Stimulated activated CD8-positive, alpha-beta memory T cell treated with anti-CD3 and anti-CD28 coated beads, Interleukin-7, amount 100 ng/mL, for 4 hours (primary cell): ENCODE data around the gene GATA2.

ENCODE experiments used
- DNase-seq, 2 donors: peaks; one replicate each; pipeline ENCODE4 v3.0.0-alpha.2; 2020; ENCODE audit warnings: low read depth in 2 of 2

The GATA2 gene

DNA sequence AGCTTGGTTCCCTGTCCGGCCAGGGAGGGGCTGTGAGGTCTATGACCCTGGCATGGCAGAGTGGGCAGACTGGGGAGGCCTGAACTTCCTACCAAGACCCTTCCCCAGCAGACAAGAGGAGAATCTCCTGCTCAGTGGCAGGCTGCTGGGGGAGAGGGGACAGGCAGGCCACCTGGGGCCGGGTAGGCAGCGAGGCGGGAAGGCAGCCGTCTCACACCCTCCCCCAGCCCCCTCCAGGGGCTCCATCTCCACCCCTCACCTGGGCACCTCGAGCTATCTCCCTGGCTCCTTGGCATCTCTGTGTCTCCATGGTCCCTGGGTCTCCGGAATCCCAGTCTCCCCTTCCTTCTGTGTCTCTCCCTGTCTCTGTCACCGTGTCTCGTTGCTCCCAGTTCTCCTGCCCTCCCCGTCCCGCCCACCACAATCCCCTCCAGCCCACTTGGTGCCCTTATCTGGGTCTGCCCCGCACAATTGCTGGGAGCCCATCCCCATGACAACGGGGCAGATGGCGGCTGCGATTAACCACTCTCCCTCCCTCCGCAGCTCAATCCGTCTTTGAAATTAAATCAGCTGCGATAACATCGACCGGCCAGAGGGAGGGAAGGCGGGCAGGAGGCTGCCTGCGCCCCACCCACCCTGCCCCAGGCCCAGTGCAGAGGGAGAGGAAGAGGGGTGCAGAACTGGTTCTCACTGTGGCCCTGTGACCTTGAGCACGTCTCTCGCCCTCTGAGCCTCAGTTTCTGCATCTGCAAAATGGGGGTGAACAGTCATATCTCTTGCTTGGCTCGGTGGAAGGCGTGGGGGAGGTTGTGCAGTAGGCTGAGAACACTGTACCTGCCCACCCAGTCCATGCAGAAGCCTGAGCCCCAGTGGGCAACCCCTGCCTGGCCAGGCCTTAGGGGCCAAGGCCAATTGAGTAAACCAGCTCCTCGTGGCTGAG, 36.0 kb downstream of the GATA2 start:
- DNase-seq = no peak

DNA sequence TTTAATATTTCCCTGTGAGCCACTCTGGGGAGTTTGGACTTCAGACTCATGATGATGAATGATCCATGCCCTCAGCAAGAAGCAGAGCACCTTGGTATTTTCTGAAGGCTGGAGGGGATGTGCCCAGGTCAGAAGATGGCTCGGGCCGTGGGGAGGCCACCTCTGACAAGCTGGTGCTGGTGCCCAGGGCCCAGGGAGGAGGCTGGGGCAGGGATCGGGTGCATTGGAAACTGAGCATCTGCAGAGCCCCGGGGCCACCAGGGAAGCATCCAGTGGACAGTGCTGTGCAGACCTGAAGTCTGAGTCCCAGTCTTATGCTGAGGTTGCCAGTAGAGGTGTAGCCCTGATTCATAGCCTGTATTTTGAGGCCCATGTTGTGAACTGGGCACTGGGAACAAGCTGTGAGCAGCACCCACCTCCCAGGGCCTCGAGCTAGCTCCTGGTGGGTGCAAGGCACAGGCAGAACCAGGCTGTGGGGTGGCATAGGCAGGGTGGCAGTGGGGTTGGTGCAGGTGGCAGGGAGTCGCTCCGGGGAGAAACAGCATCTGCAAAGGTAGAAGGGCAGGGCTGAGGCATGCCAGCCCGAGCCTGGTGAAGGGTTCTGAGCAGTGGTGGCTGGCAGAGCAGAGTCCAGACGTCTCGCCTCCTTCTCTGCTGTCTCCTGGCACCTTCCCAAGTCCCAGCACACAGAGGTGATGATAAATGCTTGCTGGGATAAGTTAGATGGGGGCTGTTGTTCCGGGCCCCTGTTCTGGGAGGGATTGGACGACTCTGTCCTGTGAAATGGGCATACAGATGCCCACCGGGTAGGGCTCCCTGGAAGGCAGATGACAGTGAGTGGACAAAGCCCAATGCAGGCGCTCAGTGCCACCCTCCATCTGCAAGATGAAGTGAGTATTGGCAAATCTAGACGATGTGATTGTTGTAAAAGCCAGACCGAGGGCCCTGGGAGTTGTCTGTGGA, 36.9 kb downstream of the GATA2 start:
- no peak for DNase-seq

DNA sequence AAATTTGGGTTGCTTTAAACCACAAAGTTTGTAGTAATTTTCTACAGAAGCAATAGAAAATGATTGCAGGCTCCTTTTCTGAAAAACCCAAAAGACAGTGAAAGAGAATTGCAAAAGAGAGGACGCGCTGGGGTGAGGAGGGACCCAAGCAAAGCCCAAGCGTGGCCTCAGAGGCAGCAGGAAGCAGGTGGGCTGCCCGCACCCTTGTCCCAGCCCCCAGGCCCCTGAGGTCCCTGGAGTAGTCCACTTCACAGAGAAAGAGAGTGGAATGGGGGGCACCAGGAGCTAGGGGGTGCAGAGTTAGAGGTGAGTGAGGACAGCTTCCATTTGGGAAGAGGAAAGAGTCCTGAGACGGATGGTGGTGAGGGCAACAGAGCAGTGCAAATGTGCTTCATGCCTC, 37.9 kb downstream of the GATA2 start:
- DNase-seq = no peak

DNA sequence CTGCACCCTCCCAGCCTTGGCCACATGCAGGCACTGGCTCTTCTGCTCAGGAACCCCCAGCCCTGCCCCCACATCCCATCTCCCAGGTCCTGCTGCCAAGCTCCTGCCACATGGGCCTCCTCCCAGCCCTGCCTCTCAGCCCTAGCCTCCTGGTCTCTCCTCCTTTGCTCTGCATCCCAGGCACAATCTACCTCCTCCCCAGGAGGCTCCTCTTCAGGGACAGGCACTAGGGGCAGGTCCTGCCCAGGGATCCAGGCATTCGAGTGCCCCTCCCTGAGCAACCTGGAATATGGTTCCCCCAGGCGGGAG, 38.7 kb downstream of the GATA2 start:
- no peak for DNase-seq

DNA sequence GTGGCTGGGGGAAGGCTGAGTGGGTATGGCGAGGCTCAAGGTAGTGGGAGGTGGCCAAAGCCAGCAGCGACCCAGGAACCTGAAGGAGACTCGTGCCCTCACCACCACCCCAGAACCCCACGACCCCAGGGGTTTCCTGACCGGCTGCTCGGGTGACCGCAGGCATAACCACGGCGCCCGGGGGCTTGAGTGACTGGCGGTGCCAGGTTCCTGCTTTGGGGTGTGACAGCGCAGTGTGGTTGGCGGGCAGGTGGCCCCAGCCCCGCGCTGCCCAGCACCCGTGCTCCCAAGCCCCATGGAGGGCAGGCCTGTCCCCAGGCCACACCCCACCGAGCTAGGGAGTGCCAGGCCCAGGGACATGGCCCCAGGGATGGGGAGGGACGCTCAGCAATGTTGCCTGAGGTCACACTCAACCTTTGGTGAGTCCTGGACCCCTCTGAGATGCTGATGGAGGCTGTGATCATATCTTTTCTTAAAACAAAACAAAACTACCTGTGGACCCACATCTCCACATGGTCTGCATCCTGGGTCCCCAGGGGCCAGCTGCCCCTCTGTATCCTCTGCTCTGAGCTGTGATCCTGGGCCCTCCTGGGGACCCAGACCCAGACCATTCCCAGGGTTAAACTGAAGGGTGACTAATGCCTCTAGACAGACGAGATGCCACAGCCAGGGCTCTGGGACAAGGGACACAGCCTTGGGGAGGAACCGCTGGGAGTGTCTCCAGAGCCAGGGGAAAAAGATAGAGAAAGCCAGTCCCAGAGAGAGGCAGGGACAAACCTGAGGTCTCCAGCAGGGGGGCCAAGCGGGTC, 39.3 kb downstream of the GATA2 start:
- DNase-seq = no peak

DNA sequence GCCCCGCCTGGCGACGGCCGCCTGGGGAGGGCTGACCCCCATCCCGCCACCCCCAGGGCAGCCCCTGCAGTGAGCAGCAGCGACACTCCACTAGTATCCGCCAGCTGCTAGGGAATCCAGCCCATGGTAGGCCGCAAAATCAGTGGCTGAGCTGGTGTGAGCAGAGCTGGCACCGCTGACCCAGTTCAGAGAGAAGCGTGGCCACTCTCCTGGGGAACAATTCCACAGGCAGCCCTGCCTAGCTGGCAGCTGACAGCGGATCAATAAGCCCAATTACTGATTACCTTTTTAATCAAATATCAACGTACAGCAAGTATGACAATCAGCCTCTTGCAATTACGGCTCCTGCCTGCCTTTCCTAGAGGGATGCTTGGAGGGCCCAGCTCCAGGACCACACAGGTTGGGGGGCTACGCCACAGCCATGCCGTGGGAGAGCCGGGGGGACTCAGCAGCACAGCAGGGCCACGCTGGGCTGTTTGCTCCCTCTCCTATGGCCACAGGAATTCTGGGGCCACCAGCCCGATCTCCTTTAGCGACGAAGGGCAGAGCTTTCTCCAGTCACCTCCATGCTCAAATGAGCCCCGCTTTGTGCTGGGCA, 40.2 kb downstream of the GATA2 start:
- no peak for DNase-seq

DNA sequence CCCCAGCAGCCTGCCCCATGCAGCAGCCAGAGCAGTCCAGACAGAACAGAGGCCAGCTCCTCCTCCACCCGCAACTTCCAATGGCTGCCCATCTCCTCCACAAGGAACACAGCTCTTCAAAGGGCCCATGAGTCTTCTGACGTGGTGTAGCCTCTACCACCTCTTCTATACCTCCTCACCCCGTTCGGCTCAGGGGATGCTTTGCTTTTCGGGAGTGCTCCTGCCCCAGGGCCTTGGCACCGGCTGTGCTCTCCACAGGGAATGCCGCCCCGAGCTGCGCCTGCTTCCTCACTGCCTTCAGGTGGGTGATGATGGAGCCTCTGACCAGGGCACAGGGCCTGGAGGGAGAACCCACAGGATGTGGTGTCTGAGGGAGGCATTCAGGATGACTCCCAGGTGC, 40.9 kb downstream of the GATA2 start:
- DNase-seq = no peak

DNA sequence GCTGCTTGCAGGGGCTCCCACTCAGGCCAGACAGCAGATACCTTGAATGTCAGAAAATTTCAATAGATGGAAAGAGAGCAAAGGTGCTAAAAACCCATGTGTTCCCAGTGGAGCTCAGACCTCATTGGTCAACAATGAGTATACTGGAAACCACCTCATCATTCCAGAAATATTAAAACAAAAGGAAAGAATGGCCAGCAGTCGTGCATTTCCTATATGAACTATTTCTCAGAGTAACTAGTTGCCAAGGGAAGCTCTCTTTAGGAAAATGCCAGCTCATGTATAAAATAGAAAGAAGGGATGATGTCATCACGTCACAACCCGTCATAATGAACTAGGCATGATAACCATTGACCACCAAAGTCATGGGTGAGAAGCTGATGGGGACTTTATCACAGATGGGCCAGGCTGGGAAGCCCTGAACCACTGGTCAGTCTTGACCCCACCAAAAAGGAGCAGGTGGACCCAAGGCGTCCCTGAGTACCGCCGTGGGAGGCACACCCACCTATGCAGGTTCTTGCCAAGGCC, 43.8 kb downstream of the GATA2 start:
- no peak for DNase-seq

DNA sequence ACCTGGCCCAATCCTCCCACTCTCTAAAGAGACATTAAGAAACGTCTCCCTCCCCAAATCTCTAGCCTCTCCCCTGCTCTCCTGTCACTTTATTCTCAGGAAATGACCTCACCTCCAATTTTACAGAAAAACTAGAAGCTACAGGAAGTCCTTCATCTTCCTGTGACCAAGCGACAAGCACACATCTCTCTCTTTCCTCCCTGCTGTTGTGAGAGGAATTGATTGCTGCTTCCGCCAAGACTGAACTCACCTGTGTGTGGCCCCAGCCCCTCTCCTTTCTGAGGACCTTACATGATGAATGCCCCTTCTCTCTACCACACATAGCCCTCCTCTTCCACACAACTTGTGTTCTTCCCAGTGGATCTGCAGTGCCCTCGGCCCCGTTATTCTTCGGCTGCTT, 44.5 kb downstream of the GATA2 start:
- DNase-seq = no peak

DNA sequence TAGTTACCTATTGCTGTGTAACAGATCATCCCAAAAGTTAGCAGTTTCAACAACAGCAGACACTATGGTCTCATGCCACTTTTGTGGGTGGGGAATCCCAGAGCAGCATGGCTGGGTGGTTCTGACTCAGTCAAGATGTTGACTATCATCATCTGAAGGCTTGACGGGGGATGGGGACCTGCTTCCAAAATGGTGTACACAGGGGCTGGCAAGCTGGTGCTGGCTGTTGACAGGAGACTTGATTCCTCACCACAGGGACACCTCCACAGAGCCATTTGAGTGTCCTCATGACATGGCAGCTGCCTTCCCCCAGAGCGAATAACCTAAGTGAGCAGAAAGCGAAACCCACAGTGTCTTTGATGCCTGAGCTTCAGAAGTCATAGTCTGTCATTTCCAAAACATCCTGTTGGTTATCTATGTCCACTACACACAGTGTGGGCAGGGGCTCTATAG, 45.4 kb downstream of the GATA2 start:
- no peak for DNase-seq

DNA sequence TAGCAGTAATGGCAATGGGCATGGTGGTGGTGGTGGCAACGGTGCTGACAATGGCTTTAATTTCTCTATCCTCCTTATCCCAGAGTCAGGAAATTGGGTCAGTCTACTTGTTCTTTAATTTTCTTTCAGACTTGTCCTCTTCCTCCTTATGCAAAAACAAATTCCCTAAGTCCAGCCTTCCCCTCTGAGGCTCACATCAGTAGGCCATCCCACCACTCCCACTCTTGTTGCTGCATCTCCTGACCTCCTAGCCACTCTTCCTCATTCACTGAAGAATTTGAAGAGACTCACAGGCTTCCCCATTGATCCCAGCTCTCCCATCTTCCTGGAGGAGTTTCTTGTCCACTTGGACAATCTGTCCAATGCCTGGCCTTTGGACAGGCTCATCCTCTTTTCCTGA, 46.2 kb downstream of the GATA2 start:
- DNase-seq = no peak

DNA sequence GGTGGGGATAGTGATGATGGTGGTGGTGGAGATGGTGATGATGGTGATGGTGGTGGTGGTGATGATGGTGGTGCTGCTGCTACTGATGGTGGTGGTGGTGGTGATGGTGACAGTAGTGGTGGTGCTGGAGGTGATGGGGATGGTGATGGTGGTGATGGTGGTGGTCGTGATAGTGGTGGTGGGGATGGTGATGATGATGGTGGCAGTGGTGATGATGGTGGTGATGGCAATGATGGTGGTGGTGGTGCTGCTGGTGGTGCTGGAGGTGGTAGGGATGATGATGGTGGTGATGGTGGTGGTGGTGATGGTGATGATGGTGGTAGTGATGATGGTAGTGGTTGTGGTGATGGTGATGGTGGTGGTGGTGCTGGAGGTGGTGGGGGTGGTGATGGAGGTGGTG, 47.6 kb downstream of the GATA2 start:
- DNase-seq = no peak

DNA sequence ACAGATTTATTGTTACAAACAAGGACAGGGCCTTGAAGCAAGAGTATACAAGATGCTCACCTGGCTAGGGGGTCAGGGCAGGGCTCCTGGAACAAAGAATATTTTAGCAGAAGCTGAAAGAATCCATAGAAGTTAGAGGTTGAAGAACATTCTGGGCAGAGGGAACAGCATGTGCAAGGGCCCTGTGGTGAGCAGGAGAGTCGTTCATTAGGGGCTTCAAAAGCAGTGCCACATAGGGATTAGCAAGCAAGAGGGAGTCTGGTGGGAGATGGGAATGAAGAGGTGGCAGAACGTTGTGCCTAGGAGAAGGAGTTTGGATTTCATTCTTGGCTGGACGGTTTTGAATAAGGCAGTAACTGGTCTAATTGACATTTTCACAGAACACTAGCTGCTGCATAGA, 49.2 kb downstream of the GATA2 start:
- no peak for DNase-seq

DNA sequence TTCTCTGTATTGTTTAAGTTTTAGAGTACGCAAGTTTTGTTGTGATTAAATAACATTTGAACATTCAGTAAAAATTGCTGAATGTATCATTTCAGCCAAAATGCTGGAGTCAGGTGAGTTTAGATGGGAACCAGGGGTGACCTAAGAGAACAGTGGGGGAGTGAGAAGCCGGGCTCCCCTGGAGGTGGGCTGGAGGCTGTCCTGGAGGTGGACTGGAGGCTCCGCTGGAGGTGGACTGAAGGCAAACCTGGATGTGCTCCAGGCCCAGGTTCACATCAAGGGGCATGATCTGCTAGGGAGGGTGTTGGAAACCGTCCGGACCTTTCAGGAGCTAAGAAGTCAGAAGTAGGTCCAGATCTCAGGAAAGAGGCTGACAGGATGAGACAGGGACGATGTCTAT, 50.1 kb downstream of the GATA2 start:
- DNase-seq = no peak

DNA sequence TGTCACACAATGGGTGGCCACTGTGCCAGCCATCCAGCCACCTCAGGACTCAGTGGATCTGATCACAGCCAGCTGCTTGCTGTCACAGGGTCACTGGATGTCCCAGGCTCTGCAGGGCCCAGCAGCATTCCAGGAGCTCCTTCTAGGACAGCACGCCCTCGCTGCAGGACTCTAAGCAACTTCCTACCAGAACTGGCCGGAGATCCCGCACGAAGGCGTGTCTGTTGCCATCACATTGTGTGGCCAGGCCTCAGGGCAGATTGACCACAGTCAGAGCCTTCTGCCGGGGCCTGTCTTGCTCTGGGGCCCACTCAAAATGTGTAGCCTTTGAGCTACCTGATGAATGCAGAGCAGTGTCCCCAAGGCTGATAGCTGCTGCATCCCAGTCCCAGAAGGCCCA, 50.9 kb downstream of the GATA2 start:
- DNase-seq = no peak

DNA sequence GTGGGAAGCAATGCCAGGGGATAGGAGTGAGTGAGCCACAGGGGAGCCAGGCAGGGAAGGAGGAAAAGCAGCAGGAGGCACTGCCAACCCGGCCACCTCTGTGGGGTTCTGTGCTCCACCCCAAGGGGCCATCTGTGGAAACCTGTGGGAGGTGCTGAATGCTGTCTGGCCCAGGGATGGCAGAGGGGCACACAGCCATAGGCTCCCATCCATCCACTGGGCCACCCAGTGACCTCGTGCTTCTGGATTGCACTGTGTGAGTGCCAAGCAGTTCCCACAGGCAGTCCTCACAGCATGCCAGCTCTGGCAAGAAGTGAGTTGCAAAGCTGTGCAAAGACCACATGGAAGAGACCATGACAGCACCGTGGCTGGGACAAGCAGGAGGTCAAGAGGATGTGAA, 53.8 kb downstream of the GATA2 start:
- no peak for DNase-seq

DNA sequence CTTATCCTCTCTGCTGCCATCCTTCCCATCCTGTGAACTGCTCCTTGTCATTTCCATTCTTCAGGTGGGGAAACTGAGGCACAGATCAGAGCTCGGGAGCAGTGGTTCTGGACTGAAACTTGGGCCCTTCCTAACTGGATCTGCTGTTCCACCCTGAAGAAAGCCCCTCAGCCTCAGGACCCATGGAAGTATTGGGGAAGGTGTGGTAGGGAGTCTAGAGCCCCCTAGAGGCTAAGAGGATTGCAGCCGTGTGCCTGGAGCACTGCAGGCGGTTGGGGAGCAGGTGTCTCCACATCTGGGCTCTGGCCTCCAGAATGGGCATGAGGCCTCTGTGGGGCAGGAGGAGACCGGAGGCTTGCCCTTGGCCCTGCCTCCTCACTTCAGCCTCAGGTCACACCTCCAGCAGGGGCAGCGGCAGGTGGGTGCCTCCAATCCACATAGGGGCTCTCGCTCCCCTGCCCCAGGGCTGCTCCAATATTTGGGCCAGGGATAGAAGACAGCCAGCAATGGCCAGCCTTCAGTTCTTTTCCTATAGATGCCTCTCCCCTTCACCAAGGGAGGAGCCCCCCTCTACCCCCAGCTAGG, 54.4 kb downstream of the GATA2 start:
- DNase-seq = no peak

DNA sequence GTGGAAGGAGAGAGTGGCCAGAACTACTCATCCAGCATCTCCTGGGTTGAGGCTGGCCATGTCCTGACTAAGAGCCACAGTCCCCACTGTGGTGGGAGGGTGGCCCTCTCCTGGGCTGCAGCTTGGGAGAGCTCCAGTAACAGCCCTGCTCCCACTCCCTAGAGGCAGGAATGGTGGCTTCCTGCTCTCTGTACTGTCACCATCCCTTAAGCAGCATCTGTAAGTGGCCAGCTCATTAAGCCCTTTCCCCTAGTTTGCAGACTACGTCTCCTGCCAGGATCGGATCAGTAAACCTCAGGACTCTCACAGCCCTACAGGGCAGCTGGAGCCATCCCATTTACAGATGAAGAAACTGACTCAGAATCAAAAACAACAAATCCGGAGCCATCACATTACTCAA, 56.8 kb downstream of the GATA2 start:
- DNase-seq = no peak

DNA sequence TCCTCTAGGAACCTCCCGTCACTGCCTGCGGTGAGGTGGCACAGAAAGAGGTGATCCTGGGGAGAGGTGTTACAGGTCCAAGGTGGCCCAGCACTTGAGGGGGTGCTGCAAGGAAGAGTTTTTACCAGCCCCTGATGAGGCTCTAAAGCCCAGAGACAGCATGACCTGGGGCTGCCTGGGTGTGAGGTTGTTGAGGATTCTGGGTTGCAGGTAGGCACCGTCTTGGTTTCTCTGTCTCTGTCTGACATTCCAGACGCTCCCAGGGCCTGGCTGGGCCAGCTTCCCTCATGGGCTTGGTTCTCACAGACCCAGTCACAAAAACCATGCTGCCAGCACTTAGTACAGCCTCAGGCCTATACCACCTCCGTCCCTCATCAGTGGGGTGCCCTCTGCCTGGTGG, 57.4 kb downstream of the GATA2 start:
- no peak for DNase-seq

DNA sequence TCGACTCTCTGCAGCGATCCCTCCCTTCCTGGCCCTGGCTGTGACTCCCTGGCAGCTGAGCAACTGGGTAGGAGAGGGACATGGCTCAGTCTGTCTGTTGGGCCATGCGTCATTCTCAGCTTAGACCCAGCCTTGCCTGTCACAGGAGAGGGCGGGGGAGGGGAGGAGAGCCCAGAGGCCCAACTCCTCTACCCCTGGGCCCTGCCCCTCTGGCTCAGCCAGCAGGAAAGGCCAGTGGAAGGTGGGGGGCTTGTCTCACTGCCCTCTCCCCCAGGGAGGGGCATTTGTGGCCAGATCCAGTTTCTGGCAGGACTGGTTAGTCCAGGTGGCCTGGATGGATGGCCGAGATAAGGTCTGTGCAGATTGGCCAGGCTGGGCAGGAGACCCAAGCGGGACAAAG, 57.9 kb downstream of the GATA2 start:
- no peak for DNase-seq

DNA sequence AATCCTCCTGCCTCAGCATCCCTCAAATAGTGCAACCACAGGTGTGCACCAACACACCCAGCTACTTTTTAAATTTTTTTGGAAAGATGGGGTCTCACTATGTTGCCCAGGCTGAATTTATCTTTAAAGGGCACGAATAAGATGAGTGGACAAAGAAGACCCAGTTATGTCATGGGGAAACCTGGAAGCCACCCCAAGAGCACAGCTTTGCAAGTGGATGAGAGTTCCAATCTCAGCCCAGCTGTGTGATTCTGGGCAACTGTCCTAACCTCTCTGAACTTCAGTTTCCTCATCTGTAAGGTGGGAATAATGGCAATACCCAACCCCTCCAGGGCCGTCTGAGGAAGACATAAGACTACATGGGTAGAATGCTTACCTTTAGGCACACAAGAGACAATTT, 58.5 kb downstream of the GATA2 start:
- no peak for DNase-seq
